ACC112 (cell line): ENCODE results near the gene SPAG9.
A peak's percentile ranks its signal among the peaks of the same experiment; 100 is the strongest.
"Not testable (repeated sequence)": the region's sequence is repeated elsewhere in the genome, so short reads cannot be mapped to it uniquely, and the experiment has no call there.

Source experiments
- H2AFZ ChIP-seq: fragments of 200-600 bp; sonication (generic); one replicate; pipeline ENCODE4 v1.6.0; 2017; ENCODE audit warnings: antibody characterized with exemption, low read length; ENCODE audit not compliant: unreplicated experiment
- H3K27ac ChIP-seq: fragments of 200-600 bp; sonication (generic); 2 replicates; pipeline ENCODE4 v1.5.1; 2014; ENCODE audit warnings: low read depth, mild to moderate bottlenecking, antibody characterized with exemption, low read length, moderate library complexity
- H3K27me3 ChIP-seq: fragments of 200-600 bp; sonication (generic); 2 replicates; pipeline ENCODE4 v1.6.1; 2014; ENCODE audit warnings: mild to moderate bottlenecking, antibody characterized with exemption, low read length, moderate library complexity, mixed read lengths; ENCODE audit not compliant: insufficient read depth
- H3K36me3 ChIP-seq: fragments of 200-600 bp; sonication (generic); 2 replicates; pipeline ENCODE4 v1.6.1; 2016; ENCODE audit warnings: mild to moderate bottlenecking, antibody characterized with exemption, low read length, moderate library complexity, mixed read lengths; ENCODE audit not compliant: insufficient read depth
- H3K4me1 ChIP-seq: fragments of 200-600 bp; sonication (generic); one replicate; pipeline ENCODE4 v1.6.1; 2016; ENCODE audit warnings: low read length, mixed read lengths; ENCODE audit not compliant: insufficient read depth, unreplicated experiment, control insufficient read depth
- H3K4me3 ChIP-seq: fragments of 200-600 bp; sonication (generic); 2 replicates; pipeline ENCODE4 v1.5.1; 2014; ENCODE audit warnings: mild to moderate bottlenecking, low read depth, low read length
- H3K79me2 ChIP-seq: fragments of 200-600 bp; sonication (generic); one replicate; pipeline ENCODE4 v1.6.0; 2016; ENCODE audit warnings: low read length; ENCODE audit not compliant: control insufficient read depth, unreplicated experiment, insufficient read depth

Gene SPAG9

DNA sequence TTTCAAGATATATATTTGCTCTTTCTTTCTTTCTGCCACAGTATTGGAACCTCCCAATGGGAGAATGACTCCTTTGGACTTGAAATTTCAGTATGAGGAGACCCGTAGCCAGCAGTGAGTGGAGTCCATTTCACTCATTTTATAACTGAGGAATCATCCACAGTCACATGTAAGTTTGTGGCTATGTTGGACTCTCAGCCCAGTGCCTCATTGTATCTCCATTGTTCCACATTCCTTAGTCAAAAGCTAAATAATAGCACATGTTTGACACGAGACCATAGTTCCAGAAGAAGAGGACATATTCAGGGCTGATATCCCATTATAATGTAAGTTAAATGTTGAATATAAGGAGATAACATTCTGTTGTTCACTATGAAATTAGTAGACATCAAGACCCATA is 12.7 kb upstream of the SPAG9 start:
- H3K79me2 ChIP-seq = no peaks in the 10 kb centered on the region
- H3K27ac ChIP-seq = peak overlapping the region; percentile 63; the same call in 1 of the 2 replicates
- H3K36me3 ChIP-seq = no peaks in the 10 kb centered on the region
- H3K4me3 ChIP-seq = no peak overlapping the region
- peaks cover 16% of the 10 kb centered on the region for H3K4me1 ChIP-seq
- peak overlapping the region; percentile 53 for H2AFZ ChIP-seq
- H3K27me3 ChIP-seq = no peaks in the 10 kb centered on the region

- H3K27ac ChIP-seq = peak overlapping the region; percentile 63; the same call in 1 of the 2 replicates
- no peaks in the 10 kb centered on the region for H3K36me3 ChIP-seq
- no peaks in the 10 kb centered on the region for H3K79me2 ChIP-seq
- peak overlapping the region; percentile 53 for H2AFZ ChIP-seq
- no peaks in the 10 kb centered on the region for H3K27me3 ChIP-seq
- peaks cover 16% of the 10 kb centered on the region for H3K4me1 ChIP-seq
- no peak overlapping the region for H3K4me3 ChIP-seq
These were observed 12.3 kb upstream of the SPAG9 start for GRCh38 chr17:51132964-51133319.

- no peak overlapping the region for H3K4me3 ChIP-seq
- no peaks in the 10 kb centered on the region for H3K79me2 ChIP-seq
- H3K4me1 ChIP-seq = peaks cover 11% of the 10 kb centered on the region
- H3K36me3 ChIP-seq = no peaks in the 10 kb centered on the region
- no peak overlapping the region for H3K27ac ChIP-seq
- H3K27me3 ChIP-seq = no peaks in the 10 kb centered on the region
- H2AFZ ChIP-seq = no peak overlapping the region
These were observed 7.4 kb upstream of the SPAG9 start for GRCh38 chr17:51128076-51128475.

DNA sequence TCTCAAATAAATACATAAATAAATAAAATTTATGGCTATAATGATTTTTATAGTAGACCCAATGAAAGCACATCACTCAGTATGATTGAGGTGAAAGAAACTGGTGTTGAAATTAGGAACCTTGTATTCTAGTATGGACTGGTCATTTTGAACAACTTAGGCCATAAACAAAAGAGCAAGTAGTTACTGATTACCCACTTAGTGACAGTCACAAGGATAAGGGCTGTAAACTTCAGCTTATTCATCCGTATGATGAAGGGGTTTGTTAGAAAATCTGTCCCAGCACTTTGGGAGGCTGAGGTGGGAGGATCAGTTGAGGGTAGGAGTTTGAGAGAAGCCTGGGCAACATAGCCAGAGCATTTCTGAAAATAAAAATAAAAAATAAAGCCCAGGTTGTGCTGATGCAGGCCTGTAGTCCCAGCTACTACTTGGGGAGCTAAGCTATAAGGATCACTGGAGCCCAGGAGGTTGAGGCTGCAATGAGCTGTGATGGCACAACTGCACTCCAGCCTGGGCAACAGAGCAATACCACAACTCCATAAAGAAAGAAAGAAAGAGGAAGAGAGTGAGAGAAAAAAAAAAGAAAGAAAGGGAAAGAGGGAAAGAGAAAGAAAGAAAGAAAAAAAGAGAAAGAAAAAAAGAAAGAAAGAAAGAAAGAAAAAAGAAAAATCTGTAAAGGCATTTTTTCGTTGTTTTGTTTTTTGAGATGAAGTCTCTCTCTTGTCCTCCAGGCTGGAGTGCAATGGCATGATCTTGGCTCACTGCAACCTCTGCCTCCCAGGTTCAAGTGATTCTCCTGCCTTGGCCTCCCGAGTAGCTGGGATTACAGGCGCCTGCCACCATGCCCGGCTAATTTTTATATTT is 4.2 kb upstream of the SPAG9 start:
- H3K4me1 ChIP-seq = peaks cover 13% of the 10 kb centered on the region
- no peak overlapping the region for H3K27ac ChIP-seq
- no peaks in the 10 kb centered on the region for H3K36me3 ChIP-seq
- no peaks in the 10 kb centered on the region for H3K27me3 ChIP-seq
- peaks cover 7% of the 10 kb centered on the region for H3K79me2 ChIP-seq
- no peak overlapping the region for H2AFZ ChIP-seq
- H3K4me3 ChIP-seq = no peak overlapping the region

DNA sequence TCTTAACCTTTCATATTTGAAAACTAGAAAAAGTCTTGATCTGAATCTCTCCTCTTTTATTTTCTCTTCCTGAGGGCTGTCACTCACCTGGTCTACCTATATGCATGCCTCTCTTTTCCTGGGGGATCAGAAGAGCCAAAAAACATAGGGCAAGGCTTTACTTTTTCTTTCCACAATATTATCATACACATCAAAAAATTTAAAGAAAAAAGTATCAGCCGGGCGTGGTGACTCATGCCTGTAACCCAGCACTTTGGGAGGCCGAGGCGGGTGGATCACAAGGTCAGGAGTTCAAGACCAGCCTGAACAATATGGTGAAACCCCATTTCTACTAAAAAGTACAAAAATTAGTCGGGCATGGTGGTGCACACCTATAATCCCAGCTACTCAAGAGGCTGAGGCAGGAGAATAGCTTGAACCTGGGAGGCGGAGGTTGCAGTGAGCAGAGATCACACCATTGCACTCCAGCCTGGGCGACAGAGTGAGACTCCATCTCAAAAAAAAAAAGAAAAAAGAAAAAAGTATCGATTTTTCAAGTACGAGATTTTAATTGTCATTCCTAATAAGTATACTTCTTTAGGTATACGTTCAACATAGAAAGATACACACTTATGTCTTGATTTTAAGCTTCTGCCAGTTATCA is 1.9 kb upstream of the SPAG9 start:
- H3K27me3 ChIP-seq, H3K36me3 ChIP-seq: not testable (repeated sequence)
- peak overlapping the region; percentile 100 for H3K27ac ChIP-seq
- H2AFZ ChIP-seq = peak overlapping the region; percentile 76
- H3K4me1 ChIP-seq = peaks cover 27% of the 10 kb centered on the region
- H3K4me3 ChIP-seq = peak overlapping the region; percentile 88; the same call in 1 of the 2 replicates
- peaks cover 30% of the 10 kb centered on the region for H3K79me2 ChIP-seq

- Histone ChIP-seq H2AFZ (peak overlapping the region; percentile 76), H3K4me1 (peaks cover 27% of the 10 kb centered on the region), H3K79me2 (peaks cover 36% of the 10 kb centered on the region), H3K27ac (peak overlapping the region; percentile 100), H3K27me3 (no peaks in the 10 kb centered on the region), H3K36me3 (no peaks in the 10 kb centered on the region), H3K4me3 (peak overlapping the region; percentile 88)
These were observed 1.2 kb upstream of the SPAG9 start for GRCh38 chr17:51121620-51122472.

GRCh38 chr17:51120357-51120738 is 320 bp downstream of the SPAG9 start:
- Histone ChIP-seq H3K36me3 (no peaks in the 10 kb centered on the region), H3K27ac (peak overlapping the region; percentile 82), H2AFZ (no peak overlapping the region), H3K4me3 (peak overlapping the region; percentile 91), H3K79me2 (peaks cover 51% of the 10 kb centered on the region), H3K4me1 (peaks cover 27% of the 10 kb centered on the region), H3K27me3 (no peaks in the 10 kb centered on the region)

DNA sequence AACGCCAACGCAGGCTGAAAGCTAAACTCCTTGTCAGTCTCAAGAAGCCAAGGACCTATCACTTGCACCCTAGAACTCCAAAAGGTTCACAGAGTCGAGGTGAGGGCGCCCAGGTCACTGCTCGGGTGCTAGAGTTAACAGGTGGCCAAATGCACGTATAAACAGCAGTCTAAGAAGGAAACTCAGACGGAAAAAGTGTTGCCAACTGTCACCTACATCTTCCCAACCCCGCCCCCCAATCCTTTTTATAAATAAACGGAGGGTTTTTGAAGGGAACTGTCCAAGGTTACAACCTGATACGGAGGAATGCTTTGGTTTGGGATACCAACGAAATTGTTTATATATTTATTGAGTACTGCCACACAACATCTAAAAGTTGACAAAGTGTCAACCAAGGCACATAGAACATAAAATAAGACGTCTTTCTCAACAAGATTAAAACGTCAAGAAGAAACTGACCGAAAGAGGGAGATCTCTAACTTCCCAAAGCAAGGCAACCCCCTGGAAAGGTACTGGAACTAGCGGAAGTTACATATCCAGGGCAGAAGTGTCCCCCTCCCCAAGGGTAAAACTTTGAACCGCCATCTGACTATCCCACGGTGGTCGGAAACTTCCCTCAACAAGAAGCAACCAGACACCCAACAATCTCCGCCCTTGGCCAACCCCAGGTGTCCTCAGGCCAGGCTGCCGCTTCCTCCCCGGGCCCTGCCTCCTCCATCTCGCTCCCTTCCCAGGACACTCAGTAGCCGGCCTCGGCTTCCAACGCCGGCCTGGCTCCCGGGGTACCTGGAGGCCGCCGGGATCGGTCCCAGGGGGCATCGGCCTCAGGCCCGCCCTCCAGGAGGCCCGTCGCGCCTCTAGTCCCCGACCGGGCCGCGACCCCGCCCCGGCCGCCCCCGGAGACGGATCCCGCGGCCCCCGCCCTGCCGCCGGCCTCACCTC is 982 bp downstream of the SPAG9 start:
- no peaks in the 10 kb centered on the region for H3K27me3 ChIP-seq
- H2AFZ ChIP-seq = no peak overlapping the region
- H3K79me2 ChIP-seq = peaks cover 57% of the 10 kb centered on the region
- H3K27ac ChIP-seq = peak overlapping the region; percentile 82
- peak overlapping the region; percentile 91 for H3K4me3 ChIP-seq
- H3K36me3 ChIP-seq = no peaks in the 10 kb centered on the region
- H3K4me1 ChIP-seq = peaks cover 27% of the 10 kb centered on the region

DNA sequence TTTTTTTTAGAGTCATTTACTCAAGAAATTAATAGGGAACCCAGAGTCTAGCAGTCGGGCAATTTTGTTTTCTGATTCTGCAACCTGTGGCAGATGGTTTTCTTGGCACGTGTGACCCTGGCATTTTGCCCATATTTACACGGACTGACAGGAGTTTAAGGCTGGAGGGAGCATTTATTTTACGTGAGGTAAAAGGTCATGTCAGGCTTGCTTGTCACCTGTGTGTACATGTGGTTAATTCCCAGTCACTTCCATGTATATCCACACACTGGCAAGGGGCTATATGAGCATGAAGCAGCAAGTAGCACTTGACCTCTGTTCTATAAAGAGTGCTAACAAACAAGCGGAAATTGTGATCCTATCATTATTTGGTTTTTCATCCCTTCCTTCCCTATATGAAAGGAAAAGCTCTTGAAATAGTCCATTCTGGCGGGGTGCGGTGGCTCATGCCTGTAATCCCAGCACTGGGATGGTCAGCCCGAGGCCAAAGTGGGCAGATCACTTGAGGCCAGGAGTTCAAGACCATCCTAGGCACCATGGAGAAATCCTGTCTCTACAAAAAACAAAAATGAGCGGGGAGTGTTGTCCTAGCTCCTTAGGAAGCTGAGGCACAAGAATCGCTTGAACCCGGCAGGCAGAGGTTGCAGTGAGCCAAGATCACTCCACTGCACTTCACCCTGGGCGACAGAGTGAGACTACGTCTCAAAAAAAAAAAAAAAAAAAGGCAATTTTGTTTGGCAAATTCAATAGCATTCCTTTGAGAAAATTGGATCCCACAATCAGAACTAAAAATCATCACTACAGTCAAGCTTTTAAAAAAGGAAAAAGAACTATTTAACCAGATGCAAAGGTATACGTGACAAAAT is 2.1 kb downstream of the SPAG9 start:
- H3K79me2 ChIP-seq = peaks cover 65% of the 10 kb centered on the region
- peak overlapping the region; percentile 91 for H3K4me3 ChIP-seq
- H3K27ac ChIP-seq = no peak overlapping the region
- no peaks in the 10 kb centered on the region for H3K27me3 ChIP-seq
- peaks cover 27% of the 10 kb centered on the region for H3K4me1 ChIP-seq
- no peak overlapping the region for H2AFZ ChIP-seq
- H3K36me3 ChIP-seq = no peaks in the 10 kb centered on the region
